K562 (cell line): ENCODE results near the gene ATP6V1F. TPM values are rescaled to one million over a fixed set of nuclear protein-coding genes. Genes with fewer than 3 reads are reported as not detected.

Experiments
- CHD2 ChIP-seq: IDR thresholded peaks from 2 replicates; pipeline ENCODE4 v1.6.1; 2011; ENCODE audit warnings: low read depth, low read length
- CREB1 ChIP-seq, 2 experiments: sonication (generic) in 1 of 2; formaldehyde crosslinking in 1 of 2; IDR thresholded peaks; 2 replicates each; pipeline versions ENCODE4 v1.6.1 to v1.8.0; 2012 to 2022; ENCODE audit warnings: inconsistent platforms in 1 of 2, mild to moderate bottlenecking in 1 of 2, missing genetic modification reagents in 1 of 2, moderate library complexity in 1 of 2
- DPF2 ChIP-seq: fragments of 450-650 bp; IDR thresholded peaks from 2 replicates; pipeline ENCODE4 v1.6.1; 2016
- EGR1 ChIP-seq: fragments of 450-650 bp; conservative IDR thresholded peaks from 2 replicates; pipeline ENCODE4 v1.6.1; 2017; ENCODE audit warnings: mild to moderate bottlenecking
- NCOA1 ChIP-seq: fragments of 450-650 bp; IDR thresholded peaks from 2 replicates; pipeline ENCODE4 v1.6.1; 2016; ENCODE audit warnings: low read depth
- PHF20 ChIP-seq: fragments of 450-650 bp; IDR thresholded peaks from 2 replicates; pipeline ENCODE4 v1.6.1; 2018; ENCODE audit not compliant: partially characterized antibody
- TCF7 ChIP-seq: sonication (generic); IDR thresholded peaks from 2 replicates; pipeline ENCODE4 v1.6.1; 2016; ENCODE audit warnings: antibody characterized with exemption, borderline replicate concordance
- XRCC3 ChIP-seq: fragments of 450-650 bp; IDR thresholded peaks from 2 replicates; pipeline ENCODE4 v1.6.1; 2017; ENCODE audit warnings: mild to moderate bottlenecking, moderate library complexity
- polyA plus RNA-seq, 8 experiments: library from polyadenylated mRNA; depleted of rRNA in 4 of 8; stranded (reverse) in 5 of 8; unstranded in 3 of 8; fragments of >200 nt; fragmentation: Nextera tagmentation in 2 of 8; fragmentation: Illumina TruSeq in 1 of 8; extraction: Ambion mirVana in 2 of 8; extraction: Trizol in 1 of 8; gene quantifications; 2 replicates each; pipeline versions ENCODE4 v1.2.1 to v1.2.3, GENCODE V29; 2011 to 2014; ENCODE audit warnings: inconsistent platforms in 1 of 8, missing spikeins in 1 of 8
- total RNA-seq, 7 experiments: library from RNA; depleted of rRNA in 6 of 7; stranded (reverse); fragments of >200 nt in 6 of 7; fragmentation: Illumina TruSeq in 2 of 7; extraction: Trizol in 2 of 7; gene quantifications; 2 replicates each; pipeline versions ENCODE4 v1.2.1 to v1.2.3, GENCODE V29; 2011 to 2021; ENCODE audit warnings: low replicate concordance in 1 of 7
- TF ChIP-seq, protein P1 (sequence below): fragments of 450-650 bp; IDR thresholded peaks from 2 replicates; pipeline ENCODE4 v1.6.1; 2016; ENCODE audit warnings: mild to moderate bottlenecking, moderate library complexity
- TF ChIP-seq, protein P2 (sequence below): sonication (generic); formaldehyde crosslinking; IDR thresholded peaks from 2 replicates; pipeline ENCODE4 v1.8.0; 2022; ENCODE audit warnings: missing genetic modification reagents, mild to moderate bottlenecking, moderate library complexity, borderline replicate concordance
- TF ChIP-seq, protein P3 (sequence below), 2 experiments: fragments of 200-800 bp in 1 of 2; sonication (Bioruptor generic) in 1 of 2; sonication (generic) in 1 of 2; formaldehyde crosslinking in 1 of 2; IDR thresholded peaks in 1 of 2; conservative IDR thresholded peaks in 1 of 2; 2 replicates each; pipeline versions ENCODE4 v1.5.0 to v1.6.1; 2016 to 2020; ENCODE audit warnings: missing compliant biosample characterization in 1 of 2, missing genetic modification characterization in 1 of 2, missing genetic modification reagents in 1 of 2

ATP6V1F gene
- total and polyA plus RNA-seq, 9 of the 15 experiments (the other 6 are each of a cell fraction or from before 2014, with no cell fraction given) = 206 to 1,123 (median 542) TPM

DNA sequence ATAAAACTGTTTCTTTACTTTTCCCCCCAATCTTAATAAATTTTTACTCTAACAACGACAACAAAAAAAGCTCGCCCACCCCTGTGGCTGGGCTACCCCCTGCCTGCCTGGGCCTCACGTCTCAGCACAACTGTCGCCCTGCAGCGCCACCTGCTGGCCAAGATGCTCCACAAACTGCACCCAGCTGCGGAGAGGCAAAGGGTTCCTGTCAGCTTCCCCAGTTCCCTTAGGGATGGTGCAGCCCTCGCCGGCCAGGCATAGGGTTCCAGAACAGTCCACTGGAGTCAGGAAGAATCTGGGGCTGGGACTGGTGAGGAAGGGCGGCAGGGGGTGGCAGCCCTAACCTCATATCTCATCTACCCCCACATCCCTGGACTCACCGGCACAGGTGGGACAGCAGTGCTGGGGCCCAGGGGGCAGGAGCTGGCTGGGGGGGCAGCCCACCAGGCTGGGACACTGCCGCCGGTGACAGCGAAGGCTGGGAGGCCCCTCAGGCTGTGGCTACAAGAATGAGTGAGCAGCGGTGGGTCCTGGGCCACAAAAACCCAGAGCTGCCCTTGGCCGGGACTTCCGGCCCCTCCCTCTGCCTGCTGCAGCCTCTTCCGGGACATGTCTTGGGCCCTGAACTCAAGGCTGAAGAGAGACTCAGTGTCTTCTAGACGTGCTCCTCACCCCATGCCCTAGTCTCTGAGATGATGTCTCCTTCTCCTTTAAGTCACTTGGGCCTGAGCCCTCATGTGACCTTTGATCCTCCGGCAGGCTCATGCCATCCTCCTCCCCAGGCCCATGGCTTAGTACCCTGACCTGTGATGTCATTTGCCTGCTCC, 21.2 kb downstream of the ATP6V1F start (continued):
- TF ChIP-seq NCOA1 (no peak), XRCC3 (no peak), CREB1 (IDR thresholded peaks at IDR 0.05) (no peak), CREB1 (CRISPR knock-in tag; IDR thresholded peaks at IDR 0.05) (0 out of 2 replicates have a peak, but pooled peaks have one; percentile 39), DPF2 (peak; percentile 40; the same call in 1 of the 2 replicates), PHF20 (no peak), TCF7 (no peak), CHD2 (no peak), EGR1 (peak; percentile 49)
- TF ChIP-seq, protein P1, sequence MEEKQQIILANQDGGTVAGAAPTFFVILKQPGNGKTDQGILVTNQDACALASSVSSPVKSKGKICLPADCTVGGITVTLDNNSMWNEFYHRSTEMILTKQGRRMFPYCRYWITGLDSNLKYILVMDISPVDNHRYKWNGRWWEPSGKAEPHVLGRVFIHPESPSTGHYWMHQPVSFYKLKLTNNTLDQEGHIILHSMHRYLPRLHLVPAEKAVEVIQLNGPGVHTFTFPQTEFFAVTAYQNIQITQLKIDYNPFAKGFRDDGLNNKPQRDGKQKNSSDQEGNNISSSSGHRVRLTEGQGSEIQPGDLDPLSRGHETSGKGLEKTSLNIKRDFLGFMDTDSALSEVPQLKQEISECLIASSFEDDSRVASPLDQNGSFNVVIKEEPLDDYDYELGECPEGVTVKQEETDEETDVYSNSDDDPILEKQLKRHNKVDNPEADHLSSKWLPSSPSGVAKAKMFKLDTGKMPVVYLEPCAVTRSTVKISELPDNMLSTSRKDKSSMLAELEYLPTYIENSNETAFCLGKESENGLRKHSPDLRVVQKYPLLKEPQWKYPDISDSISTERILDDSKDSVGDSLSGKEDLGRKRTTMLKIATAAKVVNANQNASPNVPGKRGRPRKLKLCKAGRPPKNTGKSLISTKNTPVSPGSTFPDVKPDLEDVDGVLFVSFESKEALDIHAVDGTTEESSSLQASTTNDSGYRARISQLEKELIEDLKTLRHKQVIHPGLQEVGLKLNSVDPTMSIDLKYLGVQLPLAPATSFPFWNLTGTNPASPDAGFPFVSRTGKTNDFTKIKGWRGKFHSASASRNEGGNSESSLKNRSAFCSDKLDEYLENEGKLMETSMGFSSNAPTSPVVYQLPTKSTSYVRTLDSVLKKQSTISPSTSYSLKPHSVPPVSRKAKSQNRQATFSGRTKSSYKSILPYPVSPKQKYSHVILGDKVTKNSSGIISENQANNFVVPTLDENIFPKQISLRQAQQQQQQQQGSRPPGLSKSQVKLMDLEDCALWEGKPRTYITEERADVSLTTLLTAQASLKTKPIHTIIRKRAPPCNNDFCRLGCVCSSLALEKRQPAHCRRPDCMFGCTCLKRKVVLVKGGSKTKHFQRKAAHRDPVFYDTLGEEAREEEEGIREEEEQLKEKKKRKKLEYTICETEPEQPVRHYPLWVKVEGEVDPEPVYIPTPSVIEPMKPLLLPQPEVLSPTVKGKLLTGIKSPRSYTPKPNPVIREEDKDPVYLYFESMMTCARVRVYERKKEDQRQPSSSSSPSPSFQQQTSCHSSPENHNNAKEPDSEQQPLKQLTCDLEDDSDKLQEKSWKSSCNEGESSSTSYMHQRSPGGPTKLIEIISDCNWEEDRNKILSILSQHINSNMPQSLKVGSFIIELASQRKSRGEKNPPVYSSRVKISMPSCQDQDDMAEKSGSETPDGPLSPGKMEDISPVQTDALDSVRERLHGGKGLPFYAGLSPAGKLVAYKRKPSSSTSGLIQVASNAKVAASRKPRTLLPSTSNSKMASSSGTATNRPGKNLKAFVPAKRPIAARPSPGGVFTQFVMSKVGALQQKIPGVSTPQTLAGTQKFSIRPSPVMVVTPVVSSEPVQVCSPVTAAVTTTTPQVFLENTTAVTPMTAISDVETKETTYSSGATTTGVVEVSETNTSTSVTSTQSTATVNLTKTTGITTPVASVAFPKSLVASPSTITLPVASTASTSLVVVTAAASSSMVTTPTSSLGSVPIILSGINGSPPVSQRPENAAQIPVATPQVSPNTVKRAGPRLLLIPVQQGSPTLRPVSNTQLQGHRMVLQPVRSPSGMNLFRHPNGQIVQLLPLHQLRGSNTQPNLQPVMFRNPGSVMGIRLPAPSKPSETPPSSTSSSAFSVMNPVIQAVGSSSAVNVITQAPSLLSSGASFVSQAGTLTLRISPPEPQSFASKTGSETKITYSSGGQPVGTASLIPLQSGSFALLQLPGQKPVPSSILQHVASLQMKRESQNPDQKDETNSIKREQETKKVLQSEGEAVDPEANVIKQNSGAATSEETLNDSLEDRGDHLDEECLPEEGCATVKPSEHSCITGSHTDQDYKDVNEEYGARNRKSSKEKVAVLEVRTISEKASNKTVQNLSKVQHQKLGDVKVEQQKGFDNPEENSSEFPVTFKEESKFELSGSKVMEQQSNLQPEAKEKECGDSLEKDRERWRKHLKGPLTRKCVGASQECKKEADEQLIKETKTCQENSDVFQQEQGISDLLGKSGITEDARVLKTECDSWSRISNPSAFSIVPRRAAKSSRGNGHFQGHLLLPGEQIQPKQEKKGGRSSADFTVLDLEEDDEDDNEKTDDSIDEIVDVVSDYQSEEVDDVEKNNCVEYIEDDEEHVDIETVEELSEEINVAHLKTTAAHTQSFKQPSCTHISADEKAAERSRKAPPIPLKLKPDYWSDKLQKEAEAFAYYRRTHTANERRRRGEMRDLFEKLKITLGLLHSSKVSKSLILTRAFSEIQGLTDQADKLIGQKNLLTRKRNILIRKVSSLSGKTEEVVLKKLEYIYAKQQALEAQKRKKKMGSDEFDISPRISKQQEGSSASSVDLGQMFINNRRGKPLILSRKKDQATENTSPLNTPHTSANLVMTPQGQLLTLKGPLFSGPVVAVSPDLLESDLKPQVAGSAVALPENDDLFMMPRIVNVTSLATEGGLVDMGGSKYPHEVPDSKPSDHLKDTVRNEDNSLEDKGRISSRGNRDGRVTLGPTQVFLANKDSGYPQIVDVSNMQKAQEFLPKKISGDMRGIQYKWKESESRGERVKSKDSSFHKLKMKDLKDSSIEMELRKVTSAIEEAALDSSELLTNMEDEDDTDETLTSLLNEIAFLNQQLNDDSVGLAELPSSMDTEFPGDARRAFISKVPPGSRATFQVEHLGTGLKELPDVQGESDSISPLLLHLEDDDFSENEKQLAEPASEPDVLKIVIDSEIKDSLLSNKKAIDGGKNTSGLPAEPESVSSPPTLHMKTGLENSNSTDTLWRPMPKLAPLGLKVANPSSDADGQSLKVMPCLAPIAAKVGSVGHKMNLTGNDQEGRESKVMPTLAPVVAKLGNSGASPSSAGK = no peak
- TF ChIP-seq, protein P2, sequence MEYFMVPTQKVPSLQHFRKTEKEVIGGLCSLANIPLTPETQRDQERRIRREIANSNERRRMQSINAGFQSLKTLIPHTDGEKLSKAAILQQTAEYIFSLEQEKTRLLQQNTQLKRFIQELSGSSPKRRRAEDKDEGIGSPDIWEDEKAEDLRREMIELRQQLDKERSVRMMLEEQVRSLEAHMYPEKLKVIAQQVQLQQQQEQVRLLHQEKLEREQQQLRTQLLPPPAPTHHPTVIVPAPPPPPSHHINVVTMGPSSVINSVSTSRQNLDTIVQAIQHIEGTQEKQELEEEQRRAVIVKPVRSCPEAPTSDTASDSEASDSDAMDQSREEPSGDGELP (CRISPR knock-in tag) = peak; percentile 89
- TF ChIP-seq, protein P3, sequence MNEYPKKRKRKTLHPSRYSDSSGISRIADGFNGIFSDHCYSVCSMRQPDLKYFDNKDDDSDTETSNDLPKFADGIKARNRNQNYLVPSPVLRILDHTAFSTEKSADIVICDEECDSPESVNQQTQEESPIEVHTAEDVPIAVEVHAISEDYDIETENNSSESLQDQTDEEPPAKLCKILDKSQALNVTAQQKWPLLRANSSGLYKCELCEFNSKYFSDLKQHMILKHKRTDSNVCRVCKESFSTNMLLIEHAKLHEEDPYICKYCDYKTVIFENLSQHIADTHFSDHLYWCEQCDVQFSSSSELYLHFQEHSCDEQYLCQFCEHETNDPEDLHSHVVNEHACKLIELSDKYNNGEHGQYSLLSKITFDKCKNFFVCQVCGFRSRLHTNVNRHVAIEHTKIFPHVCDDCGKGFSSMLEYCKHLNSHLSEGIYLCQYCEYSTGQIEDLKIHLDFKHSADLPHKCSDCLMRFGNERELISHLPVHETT (CRISPR knock-in tag; conservative IDR thresholded peaks at IDR 0.05 in 1 of 2, IDR thresholded peaks at IDR 0.05 in 1 of 2) = no peak
